Measurements from ENCODE around the gene ALPL.

GRCh38 chr1:21585037-21585436 lies 75.8 kb downstream of the ALPL start:
- TF ChIP-seq, protein P1, sequence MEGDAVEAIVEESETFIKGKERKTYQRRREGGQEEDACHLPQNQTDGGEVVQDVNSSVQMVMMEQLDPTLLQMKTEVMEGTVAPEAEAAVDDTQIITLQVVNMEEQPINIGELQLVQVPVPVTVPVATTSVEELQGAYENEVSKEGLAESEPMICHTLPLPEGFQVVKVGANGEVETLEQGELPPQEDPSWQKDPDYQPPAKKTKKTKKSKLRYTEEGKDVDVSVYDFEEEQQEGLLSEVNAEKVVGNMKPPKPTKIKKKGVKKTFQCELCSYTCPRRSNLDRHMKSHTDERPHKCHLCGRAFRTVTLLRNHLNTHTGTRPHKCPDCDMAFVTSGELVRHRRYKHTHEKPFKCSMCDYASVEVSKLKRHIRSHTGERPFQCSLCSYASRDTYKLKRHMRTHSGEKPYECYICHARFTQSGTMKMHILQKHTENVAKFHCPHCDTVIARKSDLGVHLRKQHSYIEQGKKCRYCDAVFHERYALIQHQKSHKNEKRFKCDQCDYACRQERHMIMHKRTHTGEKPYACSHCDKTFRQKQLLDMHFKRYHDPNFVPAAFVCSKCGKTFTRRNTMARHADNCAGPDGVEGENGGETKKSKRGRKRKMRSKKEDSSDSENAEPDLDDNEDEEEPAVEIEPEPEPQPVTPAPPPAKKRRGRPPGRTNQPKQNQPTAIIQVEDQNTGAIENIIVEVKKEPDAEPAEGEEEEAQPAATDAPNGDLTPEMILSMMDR (conservative IDR thresholded peaks at IDR 0.05 in 1 of 2, IDR thresholded peaks at IDR 0.05 in 1 of 2; ENCODE audit: low read depth in 1 of 2, low read length in 2 of 2), result no peak
- no peak for TF ChIP-seq EZH2 (IDR thresholded peaks at IDR 0.05; ENCODE audit: low read length, missing control alignments)

Data from fibroblast of lung (primary cell).